ENCODE measurements around the gene MIER2. TPM values are rescaled to one million over a fixed set of nuclear protein-coding genes. Genes with fewer than 3 reads are reported as not detected.

MIER2 gene
- total RNA-seq, 1 donor from 2014 or later = 14.8 TPM

- no peak for ATAC-seq
Measured at GRCh38 chr19:306151-306900, 38.3 kb downstream of the MIER2 start.

GRCh38 chr19:305240-306150 is 39.1 kb downstream of the MIER2 start:
- no peak for ATAC-seq

GRCh38 chr19:296476-297225 is 47.9 kb downstream of the MIER2 start:
- no peak for ATAC-seq

- no peak for ATAC-seq
Measured at GRCh38 chr19:295687-296370, 48.8 kb downstream of the MIER2 start.

- ATAC-seq = peak; percentile 37
Measured at GRCh38 chr19:294946-295686, 49.5 kb downstream of the MIER2 start.

- ATAC-seq = no peak
Measured at GRCh38 chr19:294341-294945, 50.2 kb downstream of the MIER2 start.

- no peak for ATAC-seq
Measured at GRCh38 chr19:293436-294110, 51.0 kb downstream of the MIER2 start.

- ATAC-seq = no peak
Measured at GRCh38 chr19:292951-293350, 51.6 kb downstream of the MIER2 start.

- ATAC-seq = no peak
Measured at GRCh38 chr19:292281-292884, 52.2 kb downstream of the MIER2 start.

- no peak for ATAC-seq
Measured at GRCh38 chr19:291561-292280, 52.9 kb downstream of the MIER2 start.

GRCh38 chr19:291006-291521 is 53.5 kb downstream of the MIER2 start, which contains the start of gene PLPP2:
Gene PLPP2, minus strand, starts transcription at chr19:291403. Its CDS starts 67 bp downstream, at chr19:291336.
- ATAC-seq = no peak

- ATAC-seq = peak; percentile 29
Measured at GRCh38 chr19:290372-291005, 54.1 kb downstream of the MIER2 start.

- ATAC-seq = peak; percentile 88
Measured at GRCh38 chr19:289651-290371, 54.8 kb downstream of the MIER2 start.

- no peak for ATAC-seq
Measured at GRCh38 chr19:288911-289310, 55.7 kb downstream of the MIER2 start.

GRCh38 chr19:287381-287871 is 57.2 kb downstream of the MIER2 start:
- ATAC-seq = no peak

- ATAC-seq = no peak
Measured at GRCh38 chr19:283395-283794, 61.2 kb downstream of the MIER2 start.

GRCh38 chr19:282501-282900 is 62.1 kb downstream of the MIER2 start:
- no peak for ATAC-seq

- no peak for ATAC-seq
Measured at GRCh38 chr19:281992-282391, 62.6 kb downstream of the MIER2 start.
